BJ (cell line): ENCODE data around the gene ABCB11. TPM values are rescaled to one million over a fixed set of nuclear protein-coding genes. Genes with fewer than 3 reads are reported as not detected.
A peak's percentile ranks its signal among the peaks of the same experiment; 100 is the strongest.

Experiments
- CTCF ChIA-PET: fragments of 350-600 bp; formaldehyde crosslinking; extraction: SDS; loops from one replicate; lab custom pipeline; 2021; ENCODE audit warnings: antibody characterized with exemption, inconsistent platforms; lab: Yijun Ruan, JAX
- POLR2A ChIA-PET: fragments of 300-600 bp; sonication (Branson Sonifier 250); formaldehyde crosslinking; extraction: SDS; loops from one replicate; lab custom pipeline; 2021; ENCODE audit warnings: antibody characterized with exemption; lab: Charles Lee
- DNase-seq: peaks from one replicate; pipeline ENCODE4 v3.0.0-alpha.2; 2011; ENCODE audit warnings: low read depth
- H3K27me3 ChIP-seq: 2 replicates; pipeline ENCODE4 v1.6.0; 2011; ENCODE audit warnings: low read length; ENCODE audit not compliant: control insufficient read depth, insufficient read depth
- H3K36me3 ChIP-seq: 2 replicates; pipeline ENCODE4 v1.5.1; 2011; ENCODE audit warnings: low read length; ENCODE audit not compliant: control insufficient read depth, insufficient read depth
- H3K4me3 ChIP-seq: 2 replicates; pipeline ENCODE4 v1.5.1; 2011; ENCODE audit warnings: low read depth, mild to moderate bottlenecking, control low read depth, low read length
- polyA plus RNA-seq: library from polyadenylated mRNA; depleted of rRNA; stranded (reverse); fragments of >200 nt; gene quantifications from 2 replicates; pipeline ENCODE4 v1.2.3, GENCODE V29; 2011
- TF ChIP-seq, protein P1 (sequence below): IDR thresholded peaks from 2 replicates; pipeline ENCODE4 v1.5.1; 2011; ENCODE audit warnings: low read depth, mild to moderate bottlenecking, control low read depth, inconsistent platforms, low read length, moderate library complexity; ENCODE audit not compliant: insufficient read depth

The ABCB11 gene
- polyA plus RNA-seq, 1 experiment = not detected

DNA sequence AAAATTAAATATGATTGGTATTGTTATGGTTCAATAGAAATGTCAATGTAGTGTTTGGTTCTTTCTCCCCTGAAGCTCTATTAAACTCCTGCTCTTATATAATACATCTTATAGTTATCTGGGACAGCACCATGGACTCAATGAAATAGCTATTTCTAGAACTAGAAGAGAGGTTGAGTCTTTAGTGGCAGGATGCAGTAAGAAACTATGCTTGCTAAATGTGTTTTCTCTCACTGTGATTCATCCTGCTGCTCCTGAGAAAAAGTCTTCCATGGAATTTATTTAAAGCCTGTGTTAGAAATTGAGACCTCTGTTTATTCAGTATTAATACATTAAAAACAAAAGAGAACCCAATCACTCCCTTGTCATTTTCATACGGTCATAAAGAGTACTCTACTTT, 68.5 kb downstream of the ABCB11 start:
- TF ChIP-seq, protein P1, sequence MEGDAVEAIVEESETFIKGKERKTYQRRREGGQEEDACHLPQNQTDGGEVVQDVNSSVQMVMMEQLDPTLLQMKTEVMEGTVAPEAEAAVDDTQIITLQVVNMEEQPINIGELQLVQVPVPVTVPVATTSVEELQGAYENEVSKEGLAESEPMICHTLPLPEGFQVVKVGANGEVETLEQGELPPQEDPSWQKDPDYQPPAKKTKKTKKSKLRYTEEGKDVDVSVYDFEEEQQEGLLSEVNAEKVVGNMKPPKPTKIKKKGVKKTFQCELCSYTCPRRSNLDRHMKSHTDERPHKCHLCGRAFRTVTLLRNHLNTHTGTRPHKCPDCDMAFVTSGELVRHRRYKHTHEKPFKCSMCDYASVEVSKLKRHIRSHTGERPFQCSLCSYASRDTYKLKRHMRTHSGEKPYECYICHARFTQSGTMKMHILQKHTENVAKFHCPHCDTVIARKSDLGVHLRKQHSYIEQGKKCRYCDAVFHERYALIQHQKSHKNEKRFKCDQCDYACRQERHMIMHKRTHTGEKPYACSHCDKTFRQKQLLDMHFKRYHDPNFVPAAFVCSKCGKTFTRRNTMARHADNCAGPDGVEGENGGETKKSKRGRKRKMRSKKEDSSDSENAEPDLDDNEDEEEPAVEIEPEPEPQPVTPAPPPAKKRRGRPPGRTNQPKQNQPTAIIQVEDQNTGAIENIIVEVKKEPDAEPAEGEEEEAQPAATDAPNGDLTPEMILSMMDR = no peak
- Histone ChIP-seq H3K27me3 (no peaks in the 10 kb centered on the region; the same call in 1 of the 2 replicates), H3K36me3 (no peaks in the 10 kb centered on the region), H3K4me3 (no peak overlapping the region)
- ChIA-PET POLR2A (no interaction called here), CTCF (interaction anchor here (0.9 to 2.6 kb wide), 5 partner anchors 9 to 179 kb away, joined by 3 to 8 read pairs (median 4); no protein-coding TSS in a partner anchor)
- no peak for DNase-seq

- Histone ChIP-seq H3K27me3 (no peaks in the 10 kb centered on the region; the same call in 1 of the 2 replicates), H3K4me3 (no peak overlapping the region), H3K36me3 (no peaks in the 10 kb centered on the region)
- ChIA-PET CTCF (interaction anchor here (0.6 to 2.7 kb wide), 9 partner anchors 8 to 188 kb away, joined by 3 to 10 read pairs (median 3); no protein-coding TSS in a partner anchor), POLR2A (no interaction called here)
- DNase-seq = peak; percentile 23
- TF ChIP-seq, protein P1 = peak; percentile 79
Observed at GRCh38 chr2:168961450-168962229, 69.5 kb downstream of the ABCB11 start.

GRCh38 chr2:168956392-168956791, 74.7 kb downstream of the ABCB11 start:
- no peak overlapping the region for H3K4me3 ChIP-seq
- no peaks in the 10 kb centered on the region for H3K36me3 ChIP-seq
- no peaks in the 10 kb centered on the region for H3K27me3 ChIP-seq
- ChIA-PET CTCF (interaction anchor here (1.2 kb wide), 1 partner anchor 8 kb away, joined by 3 read pairs; no protein-coding TSS in a partner anchor), POLR2A (no interaction called here)
- DNase-seq = no peak
- TF ChIP-seq, protein P1 = no peak

DNA sequence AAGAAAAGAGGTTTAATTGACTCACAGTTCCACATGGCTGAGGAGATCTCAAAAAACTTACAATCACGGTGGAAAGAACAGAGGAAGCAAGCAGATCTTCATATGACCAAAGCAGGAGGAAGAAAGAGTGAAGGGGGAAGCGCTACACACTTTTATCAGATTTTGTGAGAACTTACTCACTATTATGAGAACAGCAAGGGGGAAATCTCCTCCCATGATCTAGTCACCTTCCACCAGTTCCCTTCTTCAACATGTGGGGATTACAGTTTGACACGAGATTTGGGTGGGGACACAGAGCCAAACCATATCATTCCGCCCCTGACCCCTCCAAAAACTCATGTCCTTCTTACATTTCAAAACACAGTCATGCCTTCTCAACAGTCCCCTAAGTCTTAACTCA, 75.8 kb downstream of the ABCB11 start:
- DNase-seq = no peak
- TF ChIP-seq, protein P1 = no peak
- POLR2A ChIA-PET = no interaction called here
- no peak overlapping the region for H3K4me3 ChIP-seq
- H3K27me3 ChIP-seq = no peaks in the 10 kb centered on the region
- CTCF ChIA-PET = no interaction called here
- no peaks in the 10 kb centered on the region for H3K36me3 ChIP-seq

DNA sequence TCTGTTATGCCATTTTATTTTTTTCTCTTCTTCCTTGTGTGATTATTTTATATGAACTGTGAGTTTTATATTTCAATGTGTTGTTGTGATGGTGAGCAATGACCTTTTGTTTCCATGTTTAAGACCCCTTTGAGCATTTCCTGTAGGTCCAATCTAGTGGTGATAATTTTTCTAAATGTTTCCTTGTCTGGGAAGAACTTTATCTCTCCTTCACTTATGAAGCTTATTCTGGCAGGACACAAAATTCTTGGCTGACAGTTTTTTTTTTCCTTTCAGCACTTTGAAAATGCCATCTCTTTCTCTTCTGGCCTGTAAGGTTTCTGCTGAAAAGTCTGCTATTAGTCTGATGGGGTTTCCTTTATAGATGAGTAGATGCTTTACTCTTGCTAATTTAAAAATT, 76.9 kb downstream of the ABCB11 start:
- no peak for DNase-seq
- TF ChIP-seq, protein P1 = no peak
- no peaks in the 10 kb centered on the region for H3K27me3 ChIP-seq
- POLR2A ChIA-PET = no interaction called here
- no peak overlapping the region for H3K4me3 ChIP-seq
- CTCF ChIA-PET = interaction anchor here (0.6 kb wide), 1 partner anchor 1034 kb away, joined by 3 read pairs; no protein-coding TSS in a partner anchor
- no peaks in the 10 kb centered on the region for H3K36me3 ChIP-seq
